Measurements from ENCODE around the gene TSPO. TPM values are rescaled to one million over a fixed set of nuclear protein-coding genes. Genes with fewer than 3 reads are reported as not detected.

The TSPO gene
- total and polyA plus RNA-seq, 2 of the 8 experiments (the other 6 are each of a cell fraction or from before 2014, with no cell fraction given) = 19.9 to 51.5 TPM

DNA sequence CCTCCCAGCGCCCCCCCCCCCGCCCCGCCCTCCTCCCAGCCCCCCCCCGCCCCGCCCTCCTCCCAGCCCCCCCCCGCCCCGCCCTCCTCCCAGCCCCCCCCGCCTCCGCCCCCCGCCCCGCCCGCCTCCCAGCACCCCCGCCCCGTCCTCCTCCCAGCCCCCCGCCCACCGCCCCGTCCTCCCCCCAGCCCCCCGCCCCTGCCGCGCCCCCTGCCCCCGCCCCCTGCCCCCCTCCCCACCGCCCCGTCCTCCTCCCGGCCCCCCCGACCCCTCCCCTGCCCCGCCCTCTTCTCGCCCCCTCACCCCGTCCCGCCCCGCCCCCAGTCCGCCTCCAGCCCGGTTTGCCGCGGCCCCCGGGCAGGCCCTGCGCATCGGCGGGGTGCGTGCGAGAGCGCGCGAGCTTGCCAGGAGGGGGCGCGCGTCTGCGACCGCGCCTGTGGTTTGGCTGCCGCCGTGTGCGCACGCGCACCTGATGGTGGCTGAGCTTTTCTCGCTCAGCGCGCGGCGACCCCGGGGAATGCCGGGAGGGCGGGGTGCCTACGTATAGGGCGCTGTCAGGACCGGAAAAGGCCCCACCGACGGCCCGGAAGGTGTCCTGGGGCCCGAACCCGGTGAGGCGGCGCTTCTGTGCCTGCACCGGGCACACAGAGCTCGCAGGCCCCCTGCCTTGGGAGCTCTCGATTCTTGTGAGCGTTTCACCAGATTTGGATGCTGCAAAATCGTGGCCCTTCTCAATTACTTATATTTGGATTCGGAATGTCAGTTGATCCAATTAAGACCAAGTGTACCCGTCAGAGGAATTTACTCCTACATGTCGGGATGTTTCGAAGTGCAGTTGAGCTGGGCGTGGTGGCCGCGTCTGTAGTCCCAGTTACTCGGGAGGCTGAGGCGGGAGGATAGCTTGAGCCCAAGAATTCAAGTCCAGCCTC, 36.1 kb downstream of the TSPO start (continued):
- TF ChIP-seq, protein P1, sequence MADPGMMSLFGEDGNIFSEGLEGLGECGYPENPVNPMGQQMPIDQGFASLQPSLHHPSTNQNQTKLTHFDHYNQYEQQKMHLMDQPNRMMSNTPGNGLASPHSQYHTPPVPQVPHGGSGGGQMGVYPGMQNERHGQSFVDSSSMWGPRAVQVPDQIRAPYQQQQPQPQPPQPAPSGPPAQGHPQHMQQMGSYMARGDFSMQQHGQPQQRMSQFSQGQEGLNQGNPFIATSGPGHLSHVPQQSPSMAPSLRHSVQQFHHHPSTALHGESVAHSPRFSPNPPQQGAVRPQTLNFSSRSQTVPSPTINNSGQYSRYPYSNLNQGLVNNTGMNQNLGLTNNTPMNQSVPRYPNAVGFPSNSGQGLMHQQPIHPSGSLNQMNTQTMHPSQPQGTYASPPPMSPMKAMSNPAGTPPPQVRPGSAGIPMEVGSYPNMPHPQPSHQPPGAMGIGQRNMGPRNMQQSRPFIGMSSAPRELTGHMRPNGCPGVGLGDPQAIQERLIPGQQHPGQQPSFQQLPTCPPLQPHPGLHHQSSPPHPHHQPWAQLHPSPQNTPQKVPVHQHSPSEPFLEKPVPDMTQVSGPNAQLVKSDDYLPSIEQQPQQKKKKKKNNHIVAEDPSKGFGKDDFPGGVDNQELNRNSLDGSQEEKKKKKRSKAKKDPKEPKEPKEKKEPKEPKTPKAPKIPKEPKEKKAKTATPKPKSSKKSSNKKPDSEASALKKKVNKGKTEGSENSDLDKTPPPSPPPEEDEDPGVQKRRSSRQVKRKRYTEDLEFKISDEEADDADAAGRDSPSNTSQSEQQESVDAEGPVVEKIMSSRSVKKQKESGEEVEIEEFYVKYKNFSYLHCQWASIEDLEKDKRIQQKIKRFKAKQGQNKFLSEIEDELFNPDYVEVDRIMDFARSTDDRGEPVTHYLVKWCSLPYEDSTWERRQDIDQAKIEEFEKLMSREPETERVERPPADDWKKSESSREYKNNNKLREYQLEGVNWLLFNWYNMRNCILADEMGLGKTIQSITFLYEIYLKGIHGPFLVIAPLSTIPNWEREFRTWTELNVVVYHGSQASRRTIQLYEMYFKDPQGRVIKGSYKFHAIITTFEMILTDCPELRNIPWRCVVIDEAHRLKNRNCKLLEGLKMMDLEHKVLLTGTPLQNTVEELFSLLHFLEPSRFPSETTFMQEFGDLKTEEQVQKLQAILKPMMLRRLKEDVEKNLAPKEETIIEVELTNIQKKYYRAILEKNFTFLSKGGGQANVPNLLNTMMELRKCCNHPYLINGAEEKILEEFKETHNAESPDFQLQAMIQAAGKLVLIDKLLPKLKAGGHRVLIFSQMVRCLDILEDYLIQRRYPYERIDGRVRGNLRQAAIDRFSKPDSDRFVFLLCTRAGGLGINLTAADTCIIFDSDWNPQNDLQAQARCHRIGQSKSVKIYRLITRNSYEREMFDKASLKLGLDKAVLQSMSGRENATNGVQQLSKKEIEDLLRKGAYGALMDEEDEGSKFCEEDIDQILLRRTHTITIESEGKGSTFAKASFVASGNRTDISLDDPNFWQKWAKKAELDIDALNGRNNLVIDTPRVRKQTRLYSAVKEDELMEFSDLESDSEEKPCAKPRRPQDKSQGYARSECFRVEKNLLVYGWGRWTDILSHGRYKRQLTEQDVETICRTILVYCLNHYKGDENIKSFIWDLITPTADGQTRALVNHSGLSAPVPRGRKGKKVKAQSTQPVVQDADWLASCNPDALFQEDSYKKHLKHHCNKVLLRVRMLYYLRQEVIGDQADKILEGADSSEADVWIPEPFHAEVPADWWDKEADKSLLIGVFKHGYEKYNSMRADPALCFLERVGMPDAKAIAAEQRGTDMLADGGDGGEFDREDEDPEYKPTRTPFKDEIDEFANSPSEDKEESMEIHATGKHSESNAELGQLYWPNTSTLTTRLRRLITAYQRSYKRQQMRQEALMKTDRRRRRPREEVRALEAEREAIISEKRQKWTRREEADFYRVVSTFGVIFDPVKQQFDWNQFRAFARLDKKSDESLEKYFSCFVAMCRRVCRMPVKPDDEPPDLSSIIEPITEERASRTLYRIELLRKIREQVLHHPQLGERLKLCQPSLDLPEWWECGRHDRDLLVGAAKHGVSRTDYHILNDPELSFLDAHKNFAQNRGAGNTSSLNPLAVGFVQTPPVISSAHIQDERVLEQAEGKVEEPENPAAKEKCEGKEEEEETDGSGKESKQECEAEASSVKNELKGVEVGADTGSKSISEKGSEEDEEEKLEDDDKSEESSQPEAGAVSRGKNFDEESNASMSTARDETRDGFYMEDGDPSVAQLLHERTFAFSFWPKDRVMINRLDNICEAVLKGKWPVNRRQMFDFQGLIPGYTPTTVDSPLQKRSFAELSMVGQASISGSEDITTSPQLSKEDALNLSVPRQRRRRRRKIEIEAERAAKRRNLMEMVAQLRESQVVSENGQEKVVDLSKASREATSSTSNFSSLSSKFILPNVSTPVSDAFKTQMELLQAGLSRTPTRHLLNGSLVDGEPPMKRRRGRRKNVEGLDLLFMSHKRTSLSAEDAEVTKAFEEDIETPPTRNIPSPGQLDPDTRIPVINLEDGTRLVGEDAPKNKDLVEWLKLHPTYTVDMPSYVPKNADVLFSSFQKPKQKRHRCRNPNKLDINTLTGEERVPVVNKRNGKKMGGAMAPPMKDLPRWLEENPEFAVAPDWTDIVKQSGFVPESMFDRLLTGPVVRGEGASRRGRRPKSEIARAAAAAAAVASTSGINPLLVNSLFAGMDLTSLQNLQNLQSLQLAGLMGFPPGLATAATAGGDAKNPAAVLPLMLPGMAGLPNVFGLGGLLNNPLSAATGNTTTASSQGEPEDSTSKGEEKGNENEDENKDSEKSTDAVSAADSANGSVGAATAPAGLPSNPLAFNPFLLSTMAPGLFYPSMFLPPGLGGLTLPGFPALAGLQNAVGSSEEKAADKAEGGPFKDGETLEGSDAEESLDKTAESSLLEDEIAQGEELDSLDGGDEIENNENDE (IDR thresholded peaks at IDR 0.05; ENCODE audit: insufficient replicate concordance, low read length) = no peak
- TF ChIP-seq YY1 (IDR thresholded peaks at IDR 0.05; ENCODE audit: low read depth, low read length) (no peak), EGR1 (IDR thresholded peaks at IDR 0.05; ENCODE audit: borderline replicate concordance, low read depth, low read length) (no peak), CHD2 (IDR thresholded peaks at IDR 0.05; ENCODE audit: low read length) (no peak), SUZ12 (IDR thresholded peaks at IDR 0.05; ENCODE audit: low read length) (no peak), TBP (IDR thresholded peaks at IDR 0.05; ENCODE audit: low read depth, low read length) (no peak), CEBPB (IDR thresholded peaks at IDR 0.05; ENCODE audit: low read depth, low read length) (no peak), CBX5 (IDR thresholded peaks at IDR 0.05; ENCODE audit: low read depth, low read length) (no peak), JUN (IDR thresholded peaks at IDR 0.05; ENCODE audit: low read depth, low read length) (no peak)
- TF ChIP-seq, protein P2, sequence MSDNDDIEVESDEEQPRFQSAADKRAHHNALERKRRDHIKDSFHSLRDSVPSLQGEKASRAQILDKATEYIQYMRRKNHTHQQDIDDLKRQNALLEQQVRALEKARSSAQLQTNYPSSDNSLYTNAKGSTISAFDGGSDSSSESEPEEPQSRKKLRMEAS (IDR thresholded peaks at IDR 0.05) = peak; percentile 45; the same call in 1 of the 2 replicates

All from H1 (cell line).